HL-60 (cell line): Measurements from ENCODE around the gene KRTAP10-12.

Experiments
- DNase-seq, 2 experiments: peaks; one replicate each; pipeline ENCODE4 v3.0.0-alpha.2; 2010 to 2020; ENCODE audit warnings: low read depth in 1 of 2, low spot score in 1 of 2
- H3K27ac ChIP-seq: fragments of 250-450 bp; sonication (Bioruptor Pico); replicated peaks from 2 replicates; pipeline ENCODE4 v1.5.1; 2020; ENCODE audit warnings: mild to moderate bottlenecking, moderate library complexity
- H3K27me3 ChIP-seq: fragments of 250-450 bp; sonication (Bioruptor Pico); 2 replicates; pipeline ENCODE4 v1.5.1; 2021; ENCODE audit warnings: mild to moderate bottlenecking, moderate library complexity; ENCODE audit not compliant: insufficient read depth, poor library complexity, severe bottlenecking
- H3K4me3 ChIP-seq: replicated peaks from 2 replicates; pipeline ENCODE4 v1.5.1; 2011; ENCODE audit warnings: mild to moderate bottlenecking, control low read depth, low read length; ENCODE audit not compliant: insufficient read depth
- CTCF ChIP-seq: IDR thresholded peaks from one replicate; pipeline ENCODE4 v1.5.1; 2011; ENCODE audit warnings: low read length, control low read depth, inconsistent platforms; ENCODE audit not compliant: insufficient read depth
- GABPA ChIP-seq: IDR thresholded peaks from 2 replicates; pipeline ENCODE4 v1.6.1; 2012; ENCODE audit warnings: low read depth
- POLR2AphosphoS5 ChIP-seq: IDR thresholded peaks from 2 replicates; pipeline ENCODE4 v1.6.1; 2012; ENCODE audit warnings: low read depth
- REST ChIP-seq: IDR thresholded peaks from 2 replicates; pipeline ENCODE4 v1.6.1; 2012; ENCODE audit warnings: low read depth; ENCODE audit not compliant: insufficient replicate concordance
- SPI1 ChIP-seq: IDR thresholded peaks from 2 replicates; pipeline ENCODE4 v1.6.1; 2012; ENCODE audit warnings: low read depth, mild to moderate bottlenecking, borderline replicate concordance

The KRTAP10-12 gene

GRCh38 chr21:44681152-44681551 is 15.8 kb upstream of the KRTAP10-12 start:
- TF ChIP-seq SPI1: no peak
- TF ChIP-seq CTCF: no peak
- TF ChIP-seq REST: no peak
- TF ChIP-seq GABPA: no peak
- peaks cover 6% of the 10 kb centered on the region for H3K27me3 ChIP-seq
- no peak overlapping the region for H3K27ac ChIP-seq
- DNase-seq: no peak
- no peak overlapping the region for H3K4me3 ChIP-seq

GRCh38 chr21:44681861-44682579 is 15.0 kb upstream of the KRTAP10-12 start, which contains the start of gene KRTAP12-1:
Gene KRTAP12-1, minus strand, starts transcription at chr21:44682163. Its CDS starts 40 bp downstream, at chr21:44682123.
- no peak for DNase-seq

More at GRCh38 chr21:44681861-44682579, 15.0 kb upstream of the KRTAP10-12 start, which contains the start of gene KRTAP12-1:
- Histone ChIP-seq H3K27me3 (peaks cover 6% of the 10 kb centered on the region), H3K27ac (no peak within 1 kb of the TSS), H3K4me3 (no peak within 1 kb of the TSS)
- TF ChIP-seq SPI1: no peak
- TF ChIP-seq GABPA: no peak
- TF ChIP-seq REST: no peak
- TF ChIP-seq CTCF: no peak
- TF ChIP-seq POLR2AphosphoS5: no peak
